GM10248 (cell line): ENCODE data around the gene BPIFB1.
A peak's percentile ranks its signal among the peaks of the same experiment; 100 is the strongest.

Experiments
- CTCF ChIA-PET: fragments of 300-600 bp; sonication (Branson Sonifier 250); formaldehyde crosslinking; extraction: SDS; loops from one replicate; lab custom pipeline; 2021; ENCODE audit warnings: antibody characterized with exemption; lab: Yijun Ruan, JAX
- POLR2A ChIA-PET: fragments of 350-650 bp; sonication (Branson Sonifier 250); formaldehyde crosslinking; extraction: SDS; loops from one replicate; lab custom pipeline; 2020; ENCODE audit warnings: antibody characterized with exemption; lab: Yijun Ruan, JAX
- DNase-seq: peaks from one replicate; pipeline ENCODE4 v3.0.0; 2012; ENCODE audit errors: extremely low spot score
- CTCF ChIP-seq: IDR thresholded peaks from 2 replicates; pipeline ENCODE4 v1.5.1; 2012; ENCODE audit warnings: mild to moderate bottlenecking, low read depth; ENCODE audit errors: extremely low read depth, missing control alignments, control extremely low read depth

The BPIFB1 gene

GRCh38 chr20:33262658-33263065 lies 20.4 kb upstream of the BPIFB1 start:
- DNase-seq: no peak
- POLR2A ChIA-PET: interaction anchor here (0.6 kb wide), 1 partner anchor 874 kb away, joined by 5 read pairs; no protein-coding TSS in a partner anchor
- TF ChIP-seq CTCF: peak; percentile 6
- CTCF ChIA-PET: interaction anchor here (0.8 to 1.2 kb wide), 4 partner anchors 12 to 167 kb away, joined by 3 read pairs; no protein-coding TSS in a partner anchor

GRCh38 chr20:33263784-33264183 lies 19.2 kb upstream of the BPIFB1 start:
- POLR2A ChIA-PET: no interaction called here
- DNase-seq: no peak
- TF ChIP-seq CTCF: no peak
- CTCF ChIA-PET: interaction anchor here (1.4 kb wide), 1 partner anchor 12 kb away, joined by 4 read pairs; no protein-coding TSS in a partner anchor

- ChIA-PET POLR2A (no interaction called here), CTCF (no interaction called here)
- TF ChIP-seq CTCF: no peak
- DNase-seq: no peak
Measured at GRCh38 chr20:33267701-33268100, 15.3 kb upstream of the BPIFB1 start.

- DNase-seq: no peak
- ChIA-PET CTCF (no interaction called here), POLR2A (no interaction called here)
- no peak for TF ChIP-seq CTCF
Measured at GRCh38 chr20:33272155-33272873, 10.7 kb upstream of the BPIFB1 start.

- ChIA-PET POLR2A (no interaction called here), CTCF (no interaction called here)
- no peak for DNase-seq
- no peak for TF ChIP-seq CTCF
Measured at GRCh38 chr20:33273117-33273851, 9.7 kb upstream of the BPIFB1 start.

GRCh38 chr20:33275215-33275614 lies 7.8 kb upstream of the BPIFB1 start:
- DNase-seq: no peak
- CTCF ChIA-PET: interaction anchor here (0.6 to 1.8 kb wide), 3 partner anchors 10 to 602 kb away, joined by 3 to 4 read pairs (median 3); partner anchors contain the start of gene C20orf203
- TF ChIP-seq CTCF: no peak
- POLR2A ChIA-PET: no interaction called here
